IMR-90 (cell line): Measurements from ENCODE around the gene CCDC107. TPM values are rescaled to one million over a fixed set of nuclear protein-coding genes. Genes with fewer than 3 reads are reported as not detected.

Experiments used
- ATAC-seq: fragments of 200-7000 bp; cut with Tn5 transposase; 2 replicates; pipeline ENCODE4 v1.9.1; 2020; ENCODE audit warnings: low read depth, mild to moderate bottlenecking, moderate library complexity
- BruUV-seq: library from RNA; stranded (reverse); fragments of 400-500 nt; replicated peaks from 2 replicates; lab custom pipeline; 2021; lab: Mats Ljungman, UMichigan
- CTCF ChIA-PET: fragments of 300-600 bp; formaldehyde crosslinking; extraction: SDS; loops from one replicate; lab custom pipeline; 2021; ENCODE audit warnings: antibody characterized with exemption; lab: Yijun Ruan, JAX
- POLR2A ChIA-PET: fragments of 300-600 bp; sonication (Branson Sonifier 250); formaldehyde crosslinking; loops from one replicate; lab custom pipeline; 2022; ENCODE audit warnings: antibody characterized with exemption; ENCODE audit not compliant: unreplicated experiment; lab: Charles Lee
- DNase-seq: peaks from one replicate; pipeline ENCODE4 v3.0.0; 2013
- H2AFZ ChIP-seq: replicated peaks from 2 replicates; pipeline ENCODE3; 2013; ENCODE audit warnings: low read length, mild to moderate bottlenecking; ENCODE audit not compliant: poor library complexity
- H2AK5ac ChIP-seq: 2 replicates; pipeline ENCODE4 v1.6.1; 2013; ENCODE audit warnings: low read depth, low read length, inconsistent platforms
- H2AK9ac ChIP-seq: replicated peaks from 2 replicates; pipeline ENCODE3; 2013; ENCODE audit warnings: mild to moderate bottlenecking, low read depth, low read length, moderate library complexity; ENCODE audit not compliant: poor library complexity
- H2BK120ac ChIP-seq: 2 replicates; pipeline ENCODE4 v1.6.1; 2013; ENCODE audit warnings: low read depth, low read length, inconsistent platforms
- H2BK15ac ChIP-seq: 3 replicates; pipeline ENCODE4 v1.6.1; 2013; ENCODE audit warnings: low read depth, low read length, inconsistent platforms
- H2BK20ac ChIP-seq: 2 replicates; pipeline ENCODE4 v1.6.1; 2013; ENCODE audit warnings: low read depth, mild to moderate bottlenecking, inconsistent platforms, low read length, moderate library complexity
- H2BK5ac ChIP-seq: 2 replicates; pipeline ENCODE4 v1.6.1; 2013; ENCODE audit warnings: mild to moderate bottlenecking, low read depth, low read length, inconsistent platforms; ENCODE audit not compliant: poor library complexity, severe bottlenecking
- H3K14ac ChIP-seq: replicated peaks from 2 replicates; pipeline ENCODE4 v1.6.1; 2013; ENCODE audit warnings: low read depth, low read length, inconsistent platforms
- H3K18ac ChIP-seq: 2 replicates; pipeline ENCODE4 v1.6.1; 2013; ENCODE audit warnings: low read depth, low read length, control low read depth
- H3K23ac ChIP-seq: 2 replicates; pipeline ENCODE4 v1.6.1; 2013; ENCODE audit warnings: low read depth, low read length, inconsistent platforms
- H3K27ac ChIP-seq: 2 replicates; pipeline ENCODE4 v1.5.1; 2013; ENCODE audit warnings: mild to moderate bottlenecking, control low read depth, low read length; ENCODE audit not compliant: insufficient read depth
- H3K27me3 ChIP-seq: 2 replicates; pipeline ENCODE4 v1.6.1; 2013; ENCODE audit warnings: low read length; ENCODE audit not compliant: control insufficient read depth, insufficient read depth
- H3K36me3 ChIP-seq: 2 replicates; pipeline ENCODE4 v1.6.1; 2013; ENCODE audit warnings: low read length, mixed read lengths; ENCODE audit not compliant: control insufficient read depth, insufficient read depth
- H3K4ac ChIP-seq: 2 replicates; pipeline ENCODE4 v1.6.1; 2013; ENCODE audit warnings: low read depth, low read length, inconsistent platforms
- H3K4me1 ChIP-seq: 2 replicates; pipeline ENCODE4 v1.6.1; 2013; ENCODE audit warnings: low read length, mixed read lengths; ENCODE audit not compliant: control insufficient read depth, insufficient read depth
- H3K4me2 ChIP-seq: 2 replicates; pipeline ENCODE4 v1.6.1; 2013; ENCODE audit warnings: low read depth, mild to moderate bottlenecking, control low read depth, low read length, moderate library complexity
- H3K4me3 ChIP-seq: 2 replicates; pipeline ENCODE4 v1.5.1; 2013; ENCODE audit warnings: low read depth, mild to moderate bottlenecking, control low read depth, low read length, moderate library complexity; ENCODE audit not compliant: insufficient read depth
- H3K56ac ChIP-seq: 2 replicates; pipeline ENCODE4 v1.6.1; 2013; ENCODE audit warnings: low read length, inconsistent platforms; ENCODE audit not compliant: insufficient read depth; ENCODE audit errors: extremely low read depth
- H3K79me1 ChIP-seq, 2 experiments: 2 replicates each; pipeline ENCODE4 v1.6.1; 2013; ENCODE audit warnings: low read length in 2 of 2, inconsistent platforms in 1 of 2, low read depth in 1 of 2
- H3K9ac ChIP-seq: 2 replicates; pipeline ENCODE4 v1.6.1; 2013; ENCODE audit warnings: low read depth, low read length, control low read depth
- H3K9me1 ChIP-seq: 2 replicates; pipeline ENCODE4 v1.6.1; 2013; ENCODE audit warnings: low read length, inconsistent platforms; ENCODE audit not compliant: insufficient read depth
- H3K9me3 ChIP-seq: 2 replicates; pipeline ENCODE4 v1.6.1; 2013; ENCODE audit warnings: low read length; ENCODE audit not compliant: control insufficient read depth, insufficient read depth
- H4K20me1 ChIP-seq: 2 replicates; pipeline ENCODE4 v1.6.1; 2013; ENCODE audit warnings: low read length, inconsistent platforms; ENCODE audit not compliant: insufficient read depth
- H4K5ac ChIP-seq: 2 replicates; pipeline ENCODE4 v1.6.1; 2013; ENCODE audit warnings: mild to moderate bottlenecking, low read depth, low read length, control low read depth
- H4K8ac ChIP-seq, 2 experiments: 2 replicates each; pipeline ENCODE4 v1.6.1; 2013; ENCODE audit warnings: low read depth in 2 of 2, low read length in 2 of 2, control low read depth in 1 of 2, inconsistent platforms in 1 of 2
- H4K91ac ChIP-seq: 2 replicates; pipeline ENCODE4 v1.6.1; 2013; ENCODE audit warnings: low read depth, low read length, inconsistent platforms; ENCODE audit not compliant: insufficient read depth
- CEBPB ChIP-seq: IDR thresholded peaks from 2 replicates; pipeline ENCODE4 v1.6.1; 2012; ENCODE audit warnings: low read depth, low read length, improper control_type of control experiment
- CHD1 ChIP-seq: IDR thresholded peaks from 2 replicates; pipeline ENCODE4 v1.6.1; 2012; ENCODE audit warnings: low read depth, low read length, improper control_type of control experiment
- FOS ChIP-seq: fragments of 150-350 bp; IDR thresholded peaks from 2 replicates; pipeline ENCODE4 v1.6.1; 2016; ENCODE audit warnings: low read depth, low read length
- POLR2A ChIP-seq: IDR thresholded peaks from 2 replicates; pipeline ENCODE4 v1.6.1; 2012; ENCODE audit warnings: mild to moderate bottlenecking, low read depth, low read length
- RCOR1 ChIP-seq: IDR thresholded peaks from 2 replicates; pipeline ENCODE4 v1.6.1; 2012; ENCODE audit warnings: mild to moderate bottlenecking, low read length, improper control_type of control experiment; ENCODE audit not compliant: insufficient replicate concordance
- WGBS, 2 experiments: methylation state at CpG; one replicate each; pipeline versions ENCODE4 v1.1.5 to v1.1.7; 2013; ENCODE audit warnings: missing lambda C conversion rate in 2 of 2; ENCODE audit not compliant: insufficient read length in 1 of 2; ENCODE audit errors: extremely low coverage in 2 of 2; 5-methylcytosine and 5-hydroxymethylcytosine counted together
- dilution Hi-C: fragments of 300-500 bp; cut with HindIII; formaldehyde crosslinking; loops from one replicate; pipeline ENCODE4 v1.14.3; 2018; ENCODE audit warnings: low sequenced_read_pairs; ENCODE audit not compliant: unreplicated experiment
- in situ Hi-C: fragments of 300-500 bp; cut with MboI; formaldehyde crosslinking; loops from 3 replicates; pipeline ENCODE4 v1.14.3; 2019; ENCODE audit warnings: low sequenced_read_pairs, inconsistent platforms, mixed read lengths
- intact Hi-C: fragments of 100-400 bp; cut with micrococcal nuclease; formaldehyde crosslinking; loops from 2 replicates; pipeline ENCODE4 v1.10.0; 2022
- polyA plus RNA-seq, 3 experiments: library from polyadenylated mRNA; depleted of rRNA; stranded (reverse); fragments of >200 nt; gene quantifications; 2 replicates each; pipeline ENCODE4 v1.2.3, GENCODE V29; 2012; ENCODE audit warnings: low replicate concordance in 1 of 3
- total RNA-seq: library from RNA; depleted of rRNA; stranded (reverse); fragments of >200 nt; gene quantifications from 2 replicates; pipeline ENCODE4 v1.2.3, GENCODE V29; 2012

CCDC107 gene
- total and polyA plus RNA-seq, 2 of the 4 experiments (the other 2 are of a cell fraction): 6.8 to 21.1 TPM

DNA sequence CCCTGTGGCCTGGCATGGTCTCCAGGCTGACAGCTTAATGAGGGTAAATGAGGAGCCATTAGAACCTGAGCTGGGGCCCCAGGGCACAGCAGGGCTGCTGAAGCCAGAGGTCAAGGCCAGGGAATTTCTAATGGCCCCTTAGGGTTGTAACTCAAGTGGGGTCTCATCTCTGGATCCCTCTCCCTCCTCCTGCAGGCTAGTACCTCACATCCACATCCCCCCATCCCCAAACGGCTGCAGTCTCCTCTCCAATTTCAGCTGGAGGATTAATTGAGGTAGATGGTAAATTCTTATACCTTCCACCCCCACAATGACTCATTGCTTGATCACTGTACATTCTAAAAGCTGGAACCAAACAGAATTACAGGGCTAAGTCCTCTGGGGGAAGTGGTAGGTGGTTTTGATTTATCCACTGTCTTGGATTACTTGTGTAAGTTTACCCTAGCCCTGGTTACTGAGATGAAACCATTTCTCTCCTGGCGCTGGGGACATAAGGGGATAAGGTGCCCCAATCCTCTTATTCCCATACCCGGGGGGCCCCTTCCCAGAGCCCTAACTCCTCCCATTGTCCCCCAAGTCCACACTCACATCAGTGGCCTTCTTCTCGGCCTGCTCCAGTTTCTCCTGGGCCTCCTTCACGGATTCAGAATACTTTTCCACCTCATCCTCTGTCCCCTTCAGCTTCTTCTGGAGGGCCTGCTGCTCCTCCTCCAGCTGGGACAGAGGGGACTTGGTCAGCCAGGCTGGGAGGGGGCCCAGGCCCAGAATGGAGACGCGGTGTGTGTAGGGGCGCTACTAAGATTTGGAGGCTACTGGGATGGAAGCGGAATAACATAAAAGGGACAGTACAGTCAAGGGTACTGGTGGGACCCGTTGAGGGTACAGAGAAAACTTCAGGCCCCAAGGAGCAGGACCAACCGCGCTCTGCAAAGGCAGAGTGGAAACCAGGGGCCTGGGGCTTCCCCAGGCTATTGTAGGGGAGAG lies 30.8 kb downstream of the CCDC107 start:
- POLR2A ChIA-PET: interaction anchor here (0.6 to 2.6 kb wide), 12 partner anchors 8 to 322 kb away, joined by 3 to 25 read pairs (median 6); partner anchors contain the start of genes CCDC107, RMRP and TLN1
- peak; percentile 92 for DNase-seq
- Histone ChIP-seq H2AK9ac (peak overlapping the region; percentile 98), H3K4me2 (peak overlapping the region; percentile 97), H2BK20ac (peak overlapping the region; percentile 23; the same call in 1 of the 2 replicates), H3K18ac (peak overlapping the region; percentile 74), H2BK15ac (peak overlapping the region; percentile 41; the same call in 1 of the 3 replicates), H3K36me3 (peaks cover 42% of the 10 kb centered on the region), H4K8ac (peak overlapping the region; percentile 57 to 89), H2AK5ac (peak overlapping the region; percentile 65), H3K4ac (peak overlapping the region; percentile 96), H3K23ac (peak overlapping the region; percentile 96), H3K9me1 (peaks cover 23% of the 10 kb centered on the region), H3K4me3 (peak overlapping the region; percentile 83), H3K9ac (peak overlapping the region; percentile 98), H3K9me3 (no peaks in the 10 kb centered on the region), H4K91ac (peak overlapping the region; percentile 92), H4K20me1 (peaks cover 59% of the 10 kb centered on the region), H2BK120ac (peak overlapping the region; percentile 75; the same call in 1 of the 2 replicates), H2AFZ (peak overlapping the region; percentile 84), H3K27me3 (no peaks in the 10 kb centered on the region), H4K5ac (peak overlapping the region; percentile 55), H2BK5ac (peak overlapping the region; percentile 98), H3K27ac (peak overlapping the region; percentile 90), H3K56ac (peak overlapping the region; percentile 91), H3K4me1 (peaks cover 34% of the 10 kb centered on the region), H3K14ac (peak overlapping the region; percentile 100), H3K79me1 (peaks cover 7 to 69% of the 10 kb centered on the region in 2 experiments; a peak in 3 of 4 replicates)
- 0% methylated on average over 4 of the region's 12 CpGs; no CpG with 5 or more reads in 1 of the 2 experiments for WGBS, 2 experiments
- no TSS peak for BruUV-seq
- ATAC-seq: no peak
- dilution Hi-C loops (no loop called here), in situ Hi-C loops (no loop called here), intact Hi-C loops (loop anchor here (10.0 kb wide), 1 partner anchor 84 kb away; the partner anchor contains the start of gene TESK1)
- CTCF ChIA-PET: interaction anchor here (0.6 to 1.2 kb wide), 2 partner anchors 8 to 77 kb away, joined by 3 to 7 read pairs; no protein-coding TSS in a partner anchor
- TF ChIP-seq CHD1 (0 out of 2 replicates have a peak, but pooled peaks have one; percentile 15), POLR2A (peak; percentile 77; the same call in 1 of the 2 replicates), CEBPB (no peak), FOS (peak; percentile 78), RCOR1 (peak; percentile 34)
